Stimulated activated CD4-positive, alpha-beta T cell treated with anti-CD3 and anti-CD28 coated beads, Interleukin-2, amount 100 ng/mL, for 4 hours (primary cell): ENCODE measurements around the gene ABRAXAS1.
"Not testable (repeated sequence)": the region's sequence is repeated elsewhere in the genome, so short reads cannot be mapped to it uniquely, and the experiment has no call there.

ENCODE experiments used
- DNase-seq: peaks from one replicate; pipeline ENCODE4 v3.0.0-alpha.2; 2020; ENCODE audit warnings: low read depth

Gene ABRAXAS1

GRCh38 chr4:83484500-83485461 lies at the start of gene ABRAXAS1:
TSS of gene ABRAXAS1 (minus strand) at chr4:83485100. CDS start at chr4:83485072, 28 bp downstream.
- peak; percentile 91 for DNase-seq

- DNase-seq, result no peak
These were observed 42.8 kb upstream of the ABRAXAS1 start for GRCh38 chr4:83527671-83528070.

DNA sequence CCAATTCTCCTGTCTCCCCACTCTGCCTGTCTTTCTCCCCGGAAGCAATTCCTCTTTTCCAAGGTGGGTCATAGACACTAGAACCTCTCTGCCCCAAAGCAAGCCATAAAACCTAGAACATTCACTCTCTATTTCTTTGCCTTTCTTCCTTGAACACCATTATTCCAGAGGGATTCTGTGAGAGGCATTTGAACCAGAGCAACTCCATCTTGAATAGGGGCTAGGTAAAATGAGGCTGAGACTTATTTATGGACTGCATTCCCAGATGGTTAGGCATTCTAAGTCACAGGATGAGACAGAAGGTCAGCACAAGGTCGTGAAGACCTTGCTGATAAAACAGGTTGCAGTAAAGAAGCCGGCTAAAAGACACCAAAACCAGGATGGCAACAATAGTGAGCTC lies 37.3 kb upstream of the ABRAXAS1 start:
- DNase-seq, result no peak

GRCh38 chr4:83516042-83516772 lies 31.3 kb upstream of the ABRAXAS1 start:
- DNase-seq, result no peak

- no peak for DNase-seq
These were observed 25.5 kb upstream of the ABRAXAS1 start for GRCh38 chr4:83510442-83510841.

GRCh38 chr4:83509156-83509585 lies 24.3 kb upstream of the ABRAXAS1 start:
- peak; percentile 21 for DNase-seq

DNA sequence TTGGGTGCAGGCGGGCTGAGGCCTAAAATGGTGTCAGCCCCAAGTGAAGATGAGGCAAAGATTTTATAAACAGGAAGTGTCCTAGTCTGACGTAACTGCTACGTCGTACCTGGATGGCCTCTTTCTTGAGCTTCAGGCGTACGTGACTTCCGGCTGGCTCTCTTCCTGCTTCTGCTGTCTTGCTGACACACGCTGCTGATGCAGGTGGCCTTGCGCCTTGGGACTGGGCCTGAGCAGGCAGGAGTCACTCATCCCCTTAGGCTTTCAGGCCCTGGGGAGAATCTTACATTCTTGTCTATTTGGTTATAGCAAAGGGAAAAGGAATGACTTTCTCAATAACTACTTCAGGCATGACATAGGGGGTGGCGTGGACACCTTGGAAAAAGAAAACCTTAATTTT lies 20.1 kb upstream of the ABRAXAS1 start:
- no peak for DNase-seq

DNA sequence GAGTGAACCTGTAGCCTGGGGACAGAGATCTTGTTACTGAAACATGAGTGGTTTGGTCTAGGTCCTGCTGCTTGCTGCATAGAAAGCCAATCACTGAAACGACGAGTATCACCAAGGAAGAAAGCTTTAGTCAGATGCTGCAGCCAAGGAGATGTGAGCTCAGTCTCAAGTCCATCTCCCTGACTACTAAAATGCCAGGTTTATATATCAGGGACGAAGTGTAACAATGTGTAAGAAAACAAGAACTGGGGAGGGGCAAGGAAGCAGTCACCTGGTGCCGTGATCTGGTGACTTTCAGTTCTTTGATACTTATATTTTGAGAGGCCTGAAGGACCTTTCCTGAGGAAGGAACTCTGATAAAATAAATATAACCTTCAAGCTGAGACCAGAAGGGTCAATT lies 19.6 kb upstream of the ABRAXAS1 start:
- DNase-seq, result no peak

- DNase-seq, result peak; percentile 13
These were observed 19.1 kb upstream of the ABRAXAS1 start for GRCh38 chr4:83503974-83504373.

GRCh38 chr4:83501671-83502070 lies 16.8 kb upstream of the ABRAXAS1 start:
- DNase-seq, result not testable (repeated sequence)

DNA sequence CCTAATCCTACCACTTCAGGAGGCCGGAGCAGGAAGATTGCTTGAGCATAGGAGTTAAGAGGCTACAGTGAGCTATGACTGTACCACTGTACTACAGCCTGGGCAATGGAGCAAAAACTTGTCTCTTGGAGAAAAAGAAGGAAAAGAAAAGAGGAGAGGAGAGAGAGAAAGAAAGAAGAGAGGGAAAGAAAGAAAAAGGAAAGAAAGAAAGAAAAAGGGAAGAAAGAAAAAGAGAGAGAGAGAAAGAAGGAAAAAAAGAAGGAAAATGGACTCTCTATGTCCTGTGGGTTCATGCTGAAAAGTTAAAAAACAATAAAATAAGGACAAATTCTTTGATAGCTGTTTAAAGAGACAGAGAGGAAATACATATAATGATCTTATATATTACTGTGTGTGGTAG lies 13.3 kb upstream of the ABRAXAS1 start:
- no peak for DNase-seq

DNA sequence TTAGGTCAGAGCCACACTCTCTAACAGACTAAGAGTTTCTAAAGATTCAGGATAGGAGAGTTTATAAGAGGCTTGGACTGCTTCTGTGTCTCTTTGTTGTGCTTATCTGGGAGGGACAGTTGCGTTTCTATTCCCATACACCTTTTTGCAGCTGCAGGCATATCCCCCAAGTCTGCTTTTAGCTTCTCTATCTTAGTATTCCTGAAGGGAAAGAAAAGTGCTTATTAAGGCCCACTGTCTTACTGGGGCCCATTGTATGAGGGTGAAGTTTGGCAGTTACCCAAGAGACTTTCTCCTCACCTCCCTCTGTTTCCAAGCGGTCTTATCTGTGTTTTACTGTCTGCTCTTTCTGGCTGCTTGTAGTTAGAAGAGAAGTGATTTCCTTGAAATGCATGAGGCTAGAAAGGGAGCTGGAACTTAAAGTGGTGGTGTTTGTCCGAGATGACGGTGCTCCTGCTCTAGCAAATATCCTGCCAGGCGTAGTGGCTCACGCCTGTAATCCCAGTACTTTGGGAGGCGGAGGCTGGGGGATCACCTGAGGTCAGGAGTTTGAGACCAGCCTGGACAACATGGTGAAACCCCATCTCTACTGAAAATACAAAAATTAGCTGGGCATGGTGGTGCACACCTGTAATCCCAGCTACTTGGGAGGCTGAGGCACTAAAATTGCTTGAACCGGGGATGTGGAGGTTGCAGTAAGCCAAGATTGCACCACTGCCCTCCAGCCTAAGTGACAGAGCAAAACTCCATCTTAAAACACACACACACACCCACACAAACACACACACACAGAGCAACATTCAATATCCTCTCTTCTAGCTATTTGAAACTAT lies 11.4 kb upstream of the ABRAXAS1 start:
- not testable (repeated sequence) for DNase-seq

DNA sequence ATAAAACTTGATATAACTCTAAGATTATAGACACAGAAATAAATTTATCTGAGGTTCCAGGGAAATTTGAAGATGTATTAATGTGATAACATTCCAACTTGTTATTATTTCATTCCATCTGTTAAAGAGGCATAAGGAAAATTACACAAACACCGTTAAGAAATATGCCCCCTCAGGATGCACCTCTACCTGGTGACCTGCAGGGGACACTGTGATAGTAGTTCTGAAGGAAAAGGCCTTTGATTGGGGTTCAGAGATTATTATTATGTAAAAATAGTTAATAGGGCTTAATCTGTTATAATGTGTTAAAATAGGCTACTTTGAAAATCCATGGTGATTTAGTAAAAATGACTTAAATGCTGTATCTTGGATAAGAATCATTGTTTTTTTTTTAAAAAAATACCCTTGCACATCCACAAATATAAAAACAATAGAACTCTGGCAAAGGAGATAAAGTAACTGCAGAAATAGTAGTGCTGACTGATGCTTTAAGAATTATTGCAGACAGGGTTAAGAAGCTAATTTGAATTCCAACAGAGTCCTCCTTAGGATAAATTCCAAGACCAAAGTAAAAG lies 6.1 kb upstream of the ABRAXAS1 start:
- DNase-seq, result no peak

GRCh38 chr4:83489711-83490326 lies 4.9 kb upstream of the ABRAXAS1 start:
- DNase-seq, result no peak

- DNase-seq, result no peak
These were observed 1.7 kb upstream of the ABRAXAS1 start for GRCh38 chr4:83486457-83487129.

DNA sequence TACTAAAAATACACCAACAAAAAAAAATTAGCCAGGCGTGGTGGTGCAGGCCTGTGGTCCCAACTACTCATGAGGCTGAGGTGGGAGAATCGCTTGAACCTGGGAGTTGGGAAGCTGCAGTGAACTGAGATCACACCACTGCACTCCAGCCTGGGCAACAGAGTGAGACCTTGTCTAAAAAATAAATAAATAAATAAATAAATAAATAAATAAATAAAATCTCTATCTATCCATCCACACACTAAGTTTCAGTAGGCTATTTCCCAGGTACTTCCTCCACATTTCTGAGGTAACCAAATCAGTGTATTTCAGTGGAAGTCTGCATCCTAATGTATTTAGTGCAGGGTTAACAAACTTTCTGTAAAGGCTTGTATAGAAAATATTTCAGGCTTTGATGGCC lies 10.9 kb downstream of the ABRAXAS1 start:
- no peak for DNase-seq

GRCh38 chr4:83473423-83473822 lies 11.5 kb downstream of the ABRAXAS1 start:
- no peak for DNase-seq

GRCh38 chr4:83456184-83456501 lies 28.8 kb downstream of the ABRAXAS1 start:
- DNase-seq, result no peak

GRCh38 chr4:83455281-83456183 lies 29.4 kb downstream of the ABRAXAS1 start, which contains the start of the genes HELQ and MRPS18C:
TSS of gene HELQ (minus strand) at chr4:83455823. CDS start at chr4:83455693, 130 bp downstream.
TSS of gene MRPS18C (plus strand) at chr4:83456058. CDS start at chr4:83456078, 20 bp downstream.
- peak; percentile 94 for DNase-seq

DNA sequence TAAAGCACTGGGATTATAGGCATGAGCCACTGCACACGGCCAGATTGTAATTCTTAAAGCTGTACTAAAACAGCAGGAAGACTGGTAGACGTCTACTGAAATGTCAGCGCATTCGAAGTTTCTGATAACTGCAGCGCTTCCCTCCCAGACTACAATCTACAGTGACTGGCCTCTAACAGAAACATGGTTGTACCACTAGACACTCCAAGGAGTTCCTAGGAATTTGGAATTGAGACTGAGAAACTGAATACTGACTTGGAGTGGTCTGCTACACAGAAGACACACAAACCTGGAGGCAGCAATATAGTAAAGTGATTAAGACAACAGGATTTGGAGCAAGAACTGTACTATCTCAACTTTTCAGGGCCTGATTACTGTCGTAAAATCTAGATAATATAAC lies 30.2 kb downstream of the ABRAXAS1 start:
- no peak for DNase-seq
